H1 (cell line): ENCODE results near the gene CDC42BPB. TPM values are rescaled to one million over a fixed set of nuclear protein-coding genes. Genes with fewer than 3 reads are reported as not detected.
A peak's percentile ranks its signal among the peaks of the same experiment; 100 is the strongest.

Experiments
- CTCF ChIA-PET: fragments of 300-600 bp; sonication (Branson Sonifier 250); formaldehyde crosslinking; loops from one replicate; lab custom pipeline; 2021; ENCODE audit not compliant: partially characterized antibody; lab: Charles Lee
- POLR2A ChIA-PET: fragments of 300-600 bp; sonication (Branson Sonifier 250); formaldehyde crosslinking; loops from one replicate; lab custom pipeline; 2021; ENCODE audit warnings: inconsistent platforms; ENCODE audit not compliant: partially characterized antibody; lab: Charles Lee
- DNase-seq, 2 experiments: peaks; one replicate each; pipeline versions ENCODE4 v3.0.0 to v3.0.0-alpha.2; 2010 to 2022; ENCODE audit warnings: low spot score in 2 of 2, low read depth in 1 of 2, mixed read lengths in 1 of 2
- FAIRE-seq: peaks from 2 replicates; lab custom pipeline; 2011; peaks lifted over from hg19 to GRCh38; lab: Jason Lieb, UNC
- H2AFZ ChIP-seq: 2 replicates; pipeline ENCODE4 v1.8.1; 2012; ENCODE audit warnings: low read length, inconsistent platforms
- H2AK5ac ChIP-seq: 2 replicates; pipeline ENCODE4 v1.6.1; 2013; ENCODE audit warnings: low read depth, low read length
- H2BK120ac ChIP-seq: replicated peaks from 2 replicates; pipeline ENCODE3; 2013; ENCODE audit warnings: low read depth, low read length, inconsistent platforms
- H2BK12ac ChIP-seq: 2 replicates; pipeline ENCODE4 v1.6.1; 2013; ENCODE audit warnings: low read depth, low read length
- H2BK15ac ChIP-seq: 2 replicates; pipeline ENCODE4 v1.6.1; 2013; ENCODE audit warnings: low read length
- H2BK20ac ChIP-seq: 2 replicates; pipeline ENCODE4 v1.6.1; 2013; ENCODE audit warnings: low read length
- H2BK5ac ChIP-seq: 2 replicates; pipeline ENCODE4 v1.6.1; 2013; ENCODE audit warnings: low read depth, low read length
- H3K14ac ChIP-seq: 2 replicates; pipeline ENCODE4 v1.6.1; 2013; ENCODE audit warnings: inconsistent platforms; ENCODE audit not compliant: insufficient read length
- H3K18ac ChIP-seq: 2 replicates; pipeline ENCODE4 v1.6.1; 2013; ENCODE audit warnings: low read length; ENCODE audit errors: extremely low read depth
- H3K23ac ChIP-seq: 2 replicates; pipeline ENCODE4 v1.6.1; 2013; ENCODE audit warnings: inconsistent platforms; ENCODE audit not compliant: insufficient read length
- H3K23me2 ChIP-seq: 2 replicates; pipeline ENCODE4 v1.6.1; 2013; ENCODE audit warnings: low read depth, low read length
- H3K27ac ChIP-seq: 2 replicates; pipeline ENCODE4 v1.6.1; 2011; ENCODE audit warnings: low read depth, low read length, inconsistent platforms
- H3K27me3 ChIP-seq, 4 experiments: replicated peaks in 1 of 4; 1 replicate in 1 of 4; 2 replicates in 3 of 4; pipeline versions ENCODE4 v1.6.1 to v1.8.1; 2011 to 2013; ENCODE audit warnings: low read length in 3 of 4, mild to moderate bottlenecking in 3 of 4, inconsistent platforms in 2 of 4, mixed read lengths in 2 of 4, moderate library complexity in 1 of 4; ENCODE audit not compliant: control insufficient read depth in 3 of 4, insufficient read depth in 3 of 4; ENCODE audit errors: extremely low read depth in 1 of 4
- H3K36me3 ChIP-seq, 4 experiments: 2 replicates each; pipeline versions ENCODE4 v1.6.1 to v1.8.1; 2011 to 2013; ENCODE audit warnings: mild to moderate bottlenecking in 4 of 4, low read length in 3 of 4, moderate library complexity in 2 of 4, control low read depth in 1 of 4, inconsistent platforms in 1 of 4; ENCODE audit not compliant: insufficient read depth in 4 of 4, control insufficient read depth in 2 of 4
- H3K4ac ChIP-seq: replicated peaks from 2 replicates; pipeline ENCODE3; 2013; ENCODE audit warnings: low read length, low read depth, mixed read lengths, inconsistent platforms; ENCODE audit not compliant: insufficient read length
- H3K4me1 ChIP-seq, 4 experiments: replicated peaks in 1 of 4; 1 replicate in 1 of 4; 2 replicates in 3 of 4; pipeline versions ENCODE4 v1.6.1 to v1.8.1; 2011 to 2013; ENCODE audit warnings: low read length in 3 of 4, inconsistent platforms in 2 of 4, mixed read lengths in 1 of 4; ENCODE audit not compliant: insufficient read depth in 4 of 4, control insufficient read depth in 3 of 4
- H3K4me2 ChIP-seq, 2 experiments: 2 replicates each; pipeline versions ENCODE4 v1.6.1 to v1.8.1; 2011 to 2013; ENCODE audit warnings: low read depth in 2 of 2, low read length in 2 of 2, control low read depth in 1 of 2, inconsistent platforms in 1 of 2, mild to moderate bottlenecking in 1 of 2; ENCODE audit not compliant: insufficient read depth in 1 of 2
- H3K4me3 ChIP-seq, 4 experiments: fragments of 200-600, 300-600 bp in 1 of 4; sonication (generic), shearing (Covaris generic), sonication (Bioruptor Twin) in 1 of 4; 2 replicates each; pipeline versions ENCODE4 v1.5.1 to v1.8.1; 2011 to 2016; ENCODE audit warnings: low read length in 4 of 4, low read depth in 3 of 4, control low read depth in 2 of 4, inconsistent platforms in 2 of 4, mild to moderate bottlenecking in 2 of 4, mixed read lengths in 1 of 4, moderate library complexity in 1 of 4; ENCODE audit not compliant: insufficient read depth in 2 of 4; ENCODE audit errors: extremely low read depth in 1 of 4
- H3K56ac ChIP-seq: replicated peaks from 2 replicates; pipeline ENCODE3; 2013; ENCODE audit warnings: low read depth, mild to moderate bottlenecking, mixed read lengths, low read length, inconsistent platforms; ENCODE audit not compliant: insufficient read length
- H3K79me1 ChIP-seq: 2 replicates; pipeline ENCODE4 v1.6.1; 2013; ENCODE audit warnings: low read depth, low read length, control low read depth
- H3K79me2 ChIP-seq, 2 experiments: 2 replicates each; pipeline versions ENCODE4 v1.6.1 to v1.8.1; 2012 to 2013; ENCODE audit warnings: low read length in 2 of 2, mild to moderate bottlenecking in 2 of 2, inconsistent platforms in 1 of 2; ENCODE audit not compliant: insufficient read depth in 2 of 2, control insufficient read depth in 1 of 2
- H3K9ac ChIP-seq, 4 experiments: replicated peaks in 1 of 4; 1 replicate in 1 of 4; 2 replicates in 3 of 4; pipeline versions ENCODE4 v1.6.1 to v1.8.1; 2011 to 2013; ENCODE audit warnings: low read depth in 3 of 4, low read length in 3 of 4, control low read depth in 2 of 4, mild to moderate bottlenecking in 2 of 4, moderate library complexity in 2 of 4, inconsistent platforms in 1 of 4; ENCODE audit errors: extremely low read depth in 1 of 4
- H3K9me3 ChIP-seq, 2 experiments: 2 replicates each; pipeline versions ENCODE4 v1.6.1 to v1.8.1; 2012 to 2013; ENCODE audit warnings: mild to moderate bottlenecking in 2 of 2, moderate library complexity in 2 of 2, control low read depth in 1 of 2, inconsistent platforms in 1 of 2, low read depth in 1 of 2, low read length in 1 of 2, mixed read lengths in 1 of 2; ENCODE audit not compliant: insufficient read depth in 2 of 2
- H4K20me1 ChIP-seq, 2 experiments: replicated peaks in 1 of 2; 2 replicates each; pipeline versions ENCODE3 to v1.8.1; 2011 to 2013; ENCODE audit warnings: inconsistent platforms in 2 of 2, low read length in 2 of 2, mild to moderate bottlenecking in 1 of 2; ENCODE audit not compliant: insufficient read depth in 2 of 2, control insufficient read depth in 1 of 2
- H4K5ac ChIP-seq: 2 replicates; pipeline ENCODE4 v1.6.1; 2013; ENCODE audit warnings: low read length, low read depth, mixed read lengths, inconsistent platforms; ENCODE audit not compliant: insufficient read length
- H4K8ac ChIP-seq: 2 replicates; pipeline ENCODE4 v1.8.0; 2013; ENCODE audit warnings: mild to moderate bottlenecking, moderate library complexity, low read length, inconsistent platforms; ENCODE audit not compliant: insufficient read depth; ENCODE audit errors: extremely low read depth
- H4K91ac ChIP-seq: replicated peaks from 2 replicates; pipeline ENCODE3; 2013; ENCODE audit warnings: low read length, mixed read lengths, inconsistent platforms; ENCODE audit not compliant: insufficient read length
- BACH1 ChIP-seq: IDR thresholded peaks from 2 replicates; pipeline ENCODE4 v1.6.1; 2012; ENCODE audit warnings: low read length, improper control_type of control experiment
- BCL11A ChIP-seq, 2 experiments: IDR thresholded peaks; one replicate each; pipeline ENCODE4 v1.6.1; 2011; ENCODE audit warnings: low read depth in 2 of 2, low read length in 2 of 2, mild to moderate bottlenecking in 2 of 2
- JUN ChIP-seq: IDR thresholded peaks from 2 replicates; pipeline ENCODE4 v1.6.1; 2011; ENCODE audit warnings: low read depth, mild to moderate bottlenecking, improper control_type of control experiment, low read length
- KDM1A ChIP-seq: fragments of 200-600, 300-600 bp; sonication (generic); IDR thresholded peaks from 2 replicates; pipeline ENCODE4 v1.7.1; 2016; ENCODE audit warnings: mild to moderate bottlenecking, low read length, borderline replicate concordance
- KDM4A ChIP-seq: IDR thresholded peaks from one replicate; pipeline ENCODE4 v1.7.1; 2012; ENCODE audit warnings: low read depth, mild to moderate bottlenecking, moderate library complexity, low read length, inconsistent platforms; ENCODE audit not compliant: severe bottlenecking
- MAFK ChIP-seq: IDR thresholded peaks from 2 replicates; pipeline ENCODE4 v1.6.1; 2012; ENCODE audit warnings: low read depth, mild to moderate bottlenecking, improper control_type of control experiment, low read length
- RAD21 ChIP-seq, 2 experiments: IDR thresholded peaks in 1 of 2; conservative IDR thresholded peaks in 1 of 2; 2 replicates each; pipeline ENCODE4 v1.6.1; 2011; ENCODE audit warnings: low read depth in 2 of 2, low read length in 2 of 2, improper control_type of control experiment in 1 of 2, inconsistent platforms in 1 of 2, mild to moderate bottlenecking in 1 of 2, moderate library complexity in 1 of 2
- SP2 ChIP-seq: IDR thresholded peaks from 2 replicates; pipeline ENCODE4 v1.6.1; 2012; ENCODE audit warnings: mild to moderate bottlenecking, low read length, inconsistent platforms
- ZNF274 ChIP-seq: IDR thresholded peaks from 2 replicates; pipeline ENCODE4 v1.7.0; 2012; ENCODE audit warnings: low read length, borderline replicate concordance; ENCODE audit errors: extremely low read depth
- WGBS, 2 experiments: shearing (Covaris generic) in 1 of 2; methylation state at CpG; one replicate each; pipeline versions ENCODE4 v1.1.6 to v1.1.7; 2013 to 2015; ENCODE audit warnings: low lambda C conversion rate in 2 of 2, mixed read lengths in 2 of 2, inconsistent platforms in 1 of 2, low coverage in 1 of 2, missing lambda C conversion rate in 1 of 2; ENCODE audit not compliant: insufficient replicate concordance in 2 of 2, insufficient coverage in 1 of 2, insufficient read length in 1 of 2; ENCODE audit errors: extremely low coverage in 1 of 2, missing lambda C conversion rate in 1 of 2; 5-methylcytosine and 5-hydroxymethylcytosine counted together
- polyA plus RNA-seq, 7 experiments: library from polyadenylated mRNA; depleted of rRNA in 3 of 7; stranded (reverse) in 5 of 7; unstranded in 2 of 7; fragments of >200 nt in 5 of 7; fragments of 200-250 nt in 2 of 7; gene quantifications; 1 replicate in 5 of 7; 2 replicates in 1 of 7; 4 replicates in 1 of 7; pipeline versions ENCODE4 v1.2.1 to v1.2.3, GENCODE V29; 2011 to 2013; ENCODE audit warnings: missing spikeins in 2 of 7, mixed read lengths in 2 of 7
- total RNA-seq: library from RNA; stranded (reverse); fragmentation: NEBNext Ultra II Directional; extraction: Animal tissue kit (Norgen Biotek cat#: 25700); gene quantifications from 2 replicates; pipeline ENCODE4 v1.2.1, GENCODE V29; 2021
- TF ChIP-seq, protein P1 (sequence below): IDR thresholded peaks from 2 replicates; pipeline ENCODE4 v1.6.1; 2012; ENCODE audit warnings: inconsistent platforms
- TF ChIP-seq, protein P2 (sequence below): IDR thresholded peaks from 2 replicates; pipeline ENCODE4 v1.6.1; 2011; ENCODE audit warnings: low read depth, mild to moderate bottlenecking, low read length; ENCODE audit not compliant: insufficient read depth

CDC42BPB gene
- total and polyA plus RNA-seq, 2 of the 8 experiments (the other 6 are each of a cell fraction or from before 2014, with no cell fraction given), result 51.2 to 88.2 TPM

DNA sequence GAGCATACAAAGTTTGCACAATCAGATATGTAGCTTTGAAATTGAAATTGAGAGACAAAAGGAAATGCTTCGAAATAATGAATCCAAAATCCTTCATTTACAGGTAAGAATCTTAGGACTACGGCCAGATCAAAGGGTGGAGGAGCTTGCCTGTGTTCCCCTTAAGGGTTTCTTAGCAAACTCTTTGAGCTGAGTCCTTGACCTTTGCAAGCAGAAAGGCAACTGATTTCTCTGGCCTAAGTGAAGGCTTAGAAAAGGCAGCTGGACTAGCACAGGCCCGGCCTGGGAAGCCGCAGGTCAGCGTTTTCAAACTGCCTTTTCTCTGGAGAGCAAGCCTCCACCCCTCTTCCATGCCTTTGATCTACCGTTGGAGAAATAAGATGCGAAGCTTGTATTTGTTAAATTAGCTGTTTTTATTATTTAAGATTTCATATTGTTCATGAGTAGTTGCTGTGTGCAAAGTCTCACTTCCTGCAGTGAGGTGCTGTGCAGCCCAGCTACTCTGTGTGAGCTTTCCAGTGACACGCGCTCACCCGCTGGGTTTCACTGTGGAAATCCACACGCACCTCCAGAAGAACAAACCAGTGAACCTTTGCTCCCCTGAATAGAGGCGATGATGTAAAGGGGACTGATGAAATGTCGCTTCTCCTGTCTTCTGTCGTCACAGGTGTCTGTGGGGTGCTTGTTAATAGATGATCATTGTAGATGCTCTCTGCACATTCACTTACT is 159.9 kb downstream of the CDC42BPB start:
- H3K4ac ChIP-seq, result no peak overlapping the region
- H3K56ac ChIP-seq, result no peak overlapping the region
- H4K8ac ChIP-seq, result no peak overlapping the region
- no peaks in the 10 kb centered on the region for H3K79me2 ChIP-seq
- FAIRE-seq, result no peak
- no peak overlapping the region for H2BK15ac ChIP-seq
- H3K9ac ChIP-seq, result no peak overlapping the region
- H3K18ac ChIP-seq, result no peak overlapping the region
- H3K4me2 ChIP-seq, result no peak overlapping the region
- peaks cover 0 to 3% (median 0%) of the 10 kb centered on the region in 4 experiments; a peak in 1 of 8 replicates for H3K36me3 ChIP-seq
- no peak overlapping the region for H2AFZ ChIP-seq
- H4K5ac ChIP-seq, result no peak overlapping the region
- no peak overlapping the region for H2BK20ac ChIP-seq
- H3K27ac ChIP-seq, result no peak overlapping the region
- peaks cover 2 to 3% of the 10 kb centered on the region in 2 experiments for H4K20me1 ChIP-seq
- H3K14ac ChIP-seq, result no peak overlapping the region
- no peak overlapping the region for H3K23ac ChIP-seq
- no peaks in the 10 kb centered on the region for H3K9me3 ChIP-seq
- WGBS, 2 experiments, result 96% methylated on average over 14 of the region's 14 CpGs; no CpG with 5 or more reads in 1 of the 2 experiments
- peak overlapping the region; percentile 26; the same call in 1 of the 2 replicates for H2BK5ac ChIP-seq
- CTCF ChIA-PET, result interaction anchor here (0.6 to 1.2 kb wide), 4 partner anchors 11 to 373 kb away, joined by 3 to 6 read pairs (median 4); no protein-coding TSS in a partner anchor
- H2BK120ac ChIP-seq, result no peak overlapping the region
- no peaks in the 10 kb centered on the region for H3K79me1 ChIP-seq
- no peak overlapping the region for H2BK12ac ChIP-seq
- no peak overlapping the region for H2AK5ac ChIP-seq
- no peak for DNase-seq
- no peaks in the 10 kb centered on the region for H3K4me1 ChIP-seq
- H4K91ac ChIP-seq, result no peak overlapping the region
- no peaks in the 10 kb centered on the region for H3K23me2 ChIP-seq
- H3K27me3 ChIP-seq, result no peaks in the 10 kb centered on the region
- H3K4me3 ChIP-seq, result no peak overlapping the region
- POLR2A ChIA-PET, result interaction anchor here (1.0 kb wide), 1 partner anchor 20 kb away, joined by 3 read pairs; no protein-coding TSS in a partner anchor
- TF ChIP-seq BCL11A (IDR thresholded peaks at IDR 0.05; ENCODE audit: low read depth in 2 of 2, low read length in 2 of 2), result no peak
- no peak for TF ChIP-seq SP2
- TF ChIP-seq MAFK, result no peak
- no peak for TF ChIP-seq JUN
- TF ChIP-seq KDM1A, result no peak
- TF ChIP-seq, protein P1, sequence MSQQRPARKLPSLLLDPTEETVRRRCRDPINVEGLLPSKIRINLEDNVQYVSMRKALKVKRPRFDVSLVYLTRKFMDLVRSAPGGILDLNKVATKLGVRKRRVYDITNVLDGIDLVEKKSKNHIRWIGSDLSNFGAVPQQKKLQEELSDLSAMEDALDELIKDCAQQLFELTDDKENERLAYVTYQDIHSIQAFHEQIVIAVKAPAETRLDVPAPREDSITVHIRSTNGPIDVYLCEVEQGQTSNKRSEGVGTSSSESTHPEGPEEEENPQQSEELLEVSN, result no peak
- TF ChIP-seq KDM4A, result no peak
- TF ChIP-seq, protein P2, sequence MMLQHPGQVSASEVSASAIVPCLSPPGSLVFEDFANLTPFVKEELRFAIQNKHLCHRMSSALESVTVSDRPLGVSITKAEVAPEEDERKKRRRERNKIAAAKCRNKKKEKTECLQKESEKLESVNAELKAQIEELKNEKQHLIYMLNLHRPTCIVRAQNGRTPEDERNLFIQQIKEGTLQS, result no peak
- TF ChIP-seq BACH1, result no peak
- TF ChIP-seq ZNF274, result no peak
- TF ChIP-seq RAD21 (IDR thresholded peaks at IDR 0.05 in 1 of 2, conservative IDR thresholded peaks at IDR 0.05 in 1 of 2; ENCODE audit: low read depth in 2 of 2, low read length in 2 of 2), result no peak
